AG10803 (cell line): ENCODE results near the gene BIVM.

Experiments
- DNase-seq: peaks from one replicate; pipeline ENCODE4 v3.0.0; 2010; ENCODE audit warnings: low read depth
- H3K4me3 ChIP-seq: 2 replicates; pipeline ENCODE4 v1.5.1; 2011; ENCODE audit warnings: mild to moderate bottlenecking, low read length, control low read depth
- TF ChIP-seq, protein P1 (sequence below): conservative IDR thresholded peaks from 2 replicates; pipeline ENCODE4 v1.5.1; 2011; ENCODE audit warnings: mild to moderate bottlenecking, low read length, control low read depth, inconsistent platforms

BIVM gene

DNA sequence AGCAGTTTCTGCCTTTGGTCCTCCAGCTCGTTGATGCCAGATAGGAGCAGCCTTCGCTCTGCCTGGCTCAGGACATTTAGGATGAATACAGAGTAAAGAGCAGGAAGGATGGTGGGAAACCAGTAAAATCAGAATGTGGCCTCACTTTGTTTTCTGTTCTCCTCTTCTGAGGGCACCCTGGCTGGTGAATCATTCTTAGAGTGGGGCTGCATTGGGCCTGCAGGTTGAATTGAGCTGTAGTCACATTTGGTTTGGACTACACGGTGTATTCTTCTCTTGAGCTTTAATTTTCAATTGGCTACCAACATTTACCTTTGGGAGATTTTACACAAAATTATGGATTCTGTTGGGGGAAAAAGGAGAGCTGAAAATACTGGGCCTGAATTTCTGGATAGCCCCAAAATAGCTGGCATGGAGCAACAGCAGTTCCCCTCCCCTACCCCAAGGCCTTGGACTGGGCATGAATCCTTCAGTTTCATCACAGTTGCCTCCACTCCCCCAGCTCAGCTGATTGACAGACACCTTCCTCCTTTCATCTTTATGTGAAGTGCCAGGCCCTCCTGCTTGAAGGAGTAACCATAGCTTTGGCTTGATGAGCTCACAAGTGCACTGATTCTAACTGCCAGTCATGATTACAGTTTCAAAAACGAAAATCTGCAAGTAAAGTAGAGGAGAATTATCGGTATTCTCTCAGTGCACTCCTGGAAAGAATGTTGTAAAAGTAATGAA lies 71.2 kb downstream of the BIVM start:
- TF ChIP-seq, protein P1, sequence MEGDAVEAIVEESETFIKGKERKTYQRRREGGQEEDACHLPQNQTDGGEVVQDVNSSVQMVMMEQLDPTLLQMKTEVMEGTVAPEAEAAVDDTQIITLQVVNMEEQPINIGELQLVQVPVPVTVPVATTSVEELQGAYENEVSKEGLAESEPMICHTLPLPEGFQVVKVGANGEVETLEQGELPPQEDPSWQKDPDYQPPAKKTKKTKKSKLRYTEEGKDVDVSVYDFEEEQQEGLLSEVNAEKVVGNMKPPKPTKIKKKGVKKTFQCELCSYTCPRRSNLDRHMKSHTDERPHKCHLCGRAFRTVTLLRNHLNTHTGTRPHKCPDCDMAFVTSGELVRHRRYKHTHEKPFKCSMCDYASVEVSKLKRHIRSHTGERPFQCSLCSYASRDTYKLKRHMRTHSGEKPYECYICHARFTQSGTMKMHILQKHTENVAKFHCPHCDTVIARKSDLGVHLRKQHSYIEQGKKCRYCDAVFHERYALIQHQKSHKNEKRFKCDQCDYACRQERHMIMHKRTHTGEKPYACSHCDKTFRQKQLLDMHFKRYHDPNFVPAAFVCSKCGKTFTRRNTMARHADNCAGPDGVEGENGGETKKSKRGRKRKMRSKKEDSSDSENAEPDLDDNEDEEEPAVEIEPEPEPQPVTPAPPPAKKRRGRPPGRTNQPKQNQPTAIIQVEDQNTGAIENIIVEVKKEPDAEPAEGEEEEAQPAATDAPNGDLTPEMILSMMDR, result no peak
- H3K4me3 ChIP-seq, result no peak overlapping the region
- no peak for DNase-seq

GRCh38 chr13:102870677-102871415 lies 71.9 kb downstream of the BIVM start:
- TF ChIP-seq, protein P1, result peak; percentile 73
- peak; percentile 58 for DNase-seq
- no peak overlapping the region for H3K4me3 ChIP-seq

- TF ChIP-seq, protein P1, result no peak
- no peak for DNase-seq
- H3K4me3 ChIP-seq, result no peak overlapping the region
Measured at GRCh38 chr13:102872131-102872530, 73.2 kb downstream of the BIVM start.

- no peak overlapping the region for H3K4me3 ChIP-seq
- no peak for DNase-seq
- TF ChIP-seq, protein P1, result no peak
Measured at GRCh38 chr13:102872531-102872930, 73.6 kb downstream of the BIVM start.

DNA sequence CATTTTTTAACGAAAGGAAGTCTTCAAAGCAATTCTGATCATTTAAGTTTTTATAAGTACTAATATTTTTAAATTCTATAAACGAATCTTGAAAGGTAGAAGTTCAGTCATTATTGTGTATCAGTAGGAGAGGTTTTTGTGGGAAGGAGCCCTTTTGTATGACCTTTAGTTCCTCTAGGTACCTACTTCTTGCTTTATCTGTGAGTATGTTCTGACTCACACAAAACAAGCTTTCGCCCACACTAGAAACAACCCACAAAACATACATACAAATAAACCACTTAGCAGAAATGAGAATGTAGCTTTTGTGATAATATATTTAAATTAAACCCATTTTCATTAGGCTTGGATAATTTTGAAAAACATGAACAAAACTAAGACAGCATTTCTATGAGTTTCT lies 74.7 kb downstream of the BIVM start:
- TF ChIP-seq, protein P1, result no peak
- DNase-seq, result no peak
- H3K4me3 ChIP-seq, result no peak overlapping the region

- no peak overlapping the region for H3K4me3 ChIP-seq
- TF ChIP-seq, protein P1, result no peak
- DNase-seq, result no peak
Measured at GRCh38 chr13:102875256-102875655, 76.3 kb downstream of the BIVM start.

DNA sequence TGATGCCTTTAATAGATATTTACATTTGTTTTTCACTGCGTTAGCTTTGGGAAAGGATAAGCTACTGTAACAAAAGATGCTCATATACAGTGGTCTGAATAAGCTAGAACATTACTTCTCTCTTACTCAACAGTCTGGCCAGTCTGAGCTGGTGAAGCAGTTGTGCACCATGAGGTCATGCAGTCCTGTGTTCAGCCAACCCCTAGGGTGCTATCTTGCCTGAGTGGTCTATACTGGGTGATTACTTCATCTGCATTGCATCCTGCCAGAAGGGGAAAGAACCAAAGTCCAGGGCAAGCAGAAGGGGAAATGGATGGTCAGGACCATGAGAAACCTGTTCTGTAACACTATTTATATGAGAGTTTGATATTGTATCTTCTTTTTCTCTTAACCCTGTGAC lies 78.4 kb downstream of the BIVM start:
- H3K4me3 ChIP-seq, result no peak overlapping the region
- peak; percentile 15 for DNase-seq
- TF ChIP-seq, protein P1, result no peak
